ENCODE measurements around the gene POU3F1.

POU3F1 gene

GRCh38 chr1:38029081-38029681, 17.4 kb downstream of the POU3F1 start (continued):
- TF ChIP-seq ZBTB10 (tag by site-specific recombination; IDR thresholded peaks at IDR 0.05): no peak
- no peak for TF ChIP-seq ZBTB1 (tag by site-specific recombination; IDR thresholded peaks at IDR 0.05)
- TF ChIP-seq ZBTB7A (tag by site-specific recombination; IDR thresholded peaks at IDR 0.05; ENCODE audit: low read depth): no peak
- TF ChIP-seq ZBTB49 (tag by site-specific recombination; IDR thresholded peaks at IDR 0.05; ENCODE audit: low read depth): no peak
- TF ChIP-seq PRDM10 (tag by site-specific recombination; IDR thresholded peaks at IDR 0.05): 0 out of 2 replicates have a peak, but pooled peaks have one; percentile 5
- TF ChIP-seq ZBTB20 (tag by site-specific recombination; IDR thresholded peaks at IDR 0.05): no peak; the same call in 1 of the 2 replicates
- no peak for TF ChIP-seq ZFP41 (tag by site-specific recombination; IDR thresholded peaks at IDR 0.05; ENCODE audit: borderline replicate concordance)
- no peak for TF ChIP-seq ZSCAN18 (tag by site-specific recombination; IDR thresholded peaks at IDR 0.05)
- TF ChIP-seq ZXDB (tag by site-specific recombination; IDR thresholded peaks at IDR 0.05): no peak
- no peak for TF ChIP-seq EGR2 (tag by site-specific recombination; IDR thresholded peaks at IDR 0.05; ENCODE audit: low read depth)
- peak; percentile 52 for TF ChIP-seq ZIC2 (tag by site-specific recombination; IDR thresholded peaks at IDR 0.05)
- TF ChIP-seq ZNF792 (tag by site-specific recombination; IDR thresholded peaks at IDR 0.05): no peak
- TF ChIP-seq KLF16 (tag by site-specific recombination; IDR thresholded peaks at IDR 0.05): no peak
- 0 out of 2 replicates have a peak, but pooled peaks have one; percentile 21 for TF ChIP-seq ZEB2 (tag by site-specific recombination; IDR thresholded peaks at IDR 0.05)
- TF ChIP-seq ZBTB6 (tag by site-specific recombination; IDR thresholded peaks at IDR 0.05): 0 out of 2 replicates have a peak, but pooled peaks have one; percentile 16
- no peak for TF ChIP-seq HOXA7 (CRISPR knock-in tag; IDR thresholded peaks at IDR 0.05; ENCODE audit: borderline replicate concordance)
- TF ChIP-seq ZNF274 (IDR thresholded peaks at IDR 0.05; ENCODE audit: low read length): no peak
- TF ChIP-seq ZNF274 (tag by site-specific recombination; IDR thresholded peaks at IDR 0.05; ENCODE audit: borderline replicate concordance): no peak
- TF ChIP-seq ZFP69B (tag by site-specific recombination; IDR thresholded peaks at IDR 0.05): 0 out of 2 replicates have a peak, but pooled peaks have one; percentile 12
- no peak for TF ChIP-seq ZNF16 (tag by site-specific recombination; IDR thresholded peaks at IDR 0.05; ENCODE audit: low read depth)
- TF ChIP-seq SCRT1 (tag by site-specific recombination; IDR thresholded peaks at IDR 0.05; ENCODE audit: borderline replicate concordance): no peak
- no peak for TF ChIP-seq TCF7L2 (IDR thresholded peaks at IDR 0.05; ENCODE audit: borderline replicate concordance, low read depth, low read length)
- no peak for TF ChIP-seq ZNF623 (tag by site-specific recombination; IDR thresholded peaks at IDR 0.05)
- no peak for TF ChIP-seq PRDM1 (tag by site-specific recombination; IDR thresholded peaks at IDR 0.05)
- no peak for TF ChIP-seq ZNF350 (tag by site-specific recombination; IDR thresholded peaks at IDR 0.05)
- no peak for TF ChIP-seq ZNF140 (tag by site-specific recombination; IDR thresholded peaks at IDR 0.05)
- TF ChIP-seq FEZF1 (tag by site-specific recombination; IDR thresholded peaks at IDR 0.05): no peak
- no peak for TF ChIP-seq ZNF37A (tag by site-specific recombination; IDR thresholded peaks at IDR 0.05)
- TF ChIP-seq GLI2 (tag by site-specific recombination; IDR thresholded peaks at IDR 0.05; ENCODE audit: borderline replicate concordance, low read depth): no peak
